GM19468 (cell line): ENCODE measurements around the gene MAK.
A peak's percentile ranks its signal among the peaks of the same experiment; 100 is the strongest.
"Not testable (repeated sequence)": the region's sequence is repeated elsewhere in the genome, so short reads cannot be mapped to it uniquely, and the experiment has no call there.

Experiments
- ATAC-seq: cut with Tn5 transposase; IDR thresholded peaks from one replicate; pipeline ENCODE4 v1.9.1; 2021; ENCODE audit warnings: mild to moderate bottlenecking, moderate library complexity, moderate number of reproducible peaks; ENCODE audit not compliant: unreplicated experiment; ENCODE audit errors: extremely low read depth

MAK gene

DNA sequence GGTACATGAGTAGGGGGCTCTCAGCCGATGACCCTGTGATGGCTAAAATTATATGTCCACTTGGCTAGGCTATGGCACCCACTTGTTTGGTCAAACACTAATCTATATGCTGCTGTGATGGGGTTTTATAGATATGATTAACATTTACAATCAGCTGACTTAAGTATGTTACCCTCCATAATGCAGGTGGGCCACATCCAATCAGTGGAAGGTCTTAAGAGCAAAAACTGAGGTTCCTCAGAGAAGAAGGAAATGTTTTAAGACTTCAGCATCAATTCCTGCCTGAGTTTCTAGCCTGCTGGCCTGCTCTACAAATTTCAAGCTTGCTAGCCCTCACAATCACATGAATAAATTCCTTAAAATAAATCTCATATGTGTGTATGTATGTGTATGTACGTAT, 18.9 kb upstream of the MAK start:
- ATAC-seq = no peak

- ATAC-seq = no peak
Measured at GRCh38 chr6:10854922-10855632, 16.7 kb upstream of the MAK start.

DNA sequence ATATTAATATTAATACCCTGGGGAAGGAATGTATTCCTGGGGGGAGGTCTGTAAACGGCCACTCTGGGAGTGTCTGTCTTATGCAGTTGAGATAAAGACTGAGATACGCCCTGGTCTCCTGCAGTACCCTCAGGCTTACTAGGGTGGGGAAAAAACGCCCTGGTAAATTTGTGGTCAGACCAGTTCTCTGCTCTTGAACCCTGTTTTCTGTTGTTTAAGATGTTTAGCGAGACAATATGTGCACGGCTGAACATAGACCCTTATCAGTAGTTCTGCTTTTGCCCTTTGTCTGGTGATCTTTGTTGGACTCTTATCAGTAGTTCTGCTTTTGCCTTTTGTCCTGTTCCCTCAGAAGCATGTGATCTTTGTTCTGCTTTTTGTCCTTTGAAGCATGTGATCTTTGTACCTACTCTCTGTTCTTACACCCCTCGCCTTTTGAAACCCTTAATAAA, 15.5 kb upstream of the MAK start:
- ATAC-seq = not testable (repeated sequence)

DNA sequence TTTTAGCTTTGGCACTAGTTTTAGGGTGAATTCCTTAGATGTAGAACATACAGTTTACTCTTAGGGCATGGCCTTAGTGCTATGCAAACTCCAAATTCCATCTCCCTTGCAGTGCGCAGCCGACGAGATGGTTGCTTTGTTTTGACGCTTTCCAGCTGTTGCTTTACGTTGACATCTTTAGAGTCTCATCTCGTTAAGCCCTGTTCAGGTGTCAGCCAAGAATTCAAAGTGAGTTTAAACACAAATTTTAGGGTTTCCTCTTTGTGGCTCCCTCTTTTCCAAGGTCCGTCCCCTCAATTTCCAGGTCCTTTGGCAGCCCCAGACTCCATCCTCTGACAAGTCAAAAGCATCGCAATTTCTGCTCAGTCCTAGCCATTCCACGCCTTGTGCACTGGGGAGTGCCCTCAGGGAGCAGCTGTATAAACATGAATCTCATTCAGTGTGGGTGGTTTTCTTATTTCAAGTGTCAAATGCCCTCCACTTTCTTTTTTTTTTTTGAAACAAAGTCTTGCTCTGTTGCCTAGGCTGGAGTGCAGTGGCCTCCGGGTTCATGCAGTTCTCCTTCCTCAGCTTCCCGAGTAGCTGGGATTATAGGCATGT, 14.1 kb upstream of the MAK start:
- no peak for ATAC-seq

DNA sequence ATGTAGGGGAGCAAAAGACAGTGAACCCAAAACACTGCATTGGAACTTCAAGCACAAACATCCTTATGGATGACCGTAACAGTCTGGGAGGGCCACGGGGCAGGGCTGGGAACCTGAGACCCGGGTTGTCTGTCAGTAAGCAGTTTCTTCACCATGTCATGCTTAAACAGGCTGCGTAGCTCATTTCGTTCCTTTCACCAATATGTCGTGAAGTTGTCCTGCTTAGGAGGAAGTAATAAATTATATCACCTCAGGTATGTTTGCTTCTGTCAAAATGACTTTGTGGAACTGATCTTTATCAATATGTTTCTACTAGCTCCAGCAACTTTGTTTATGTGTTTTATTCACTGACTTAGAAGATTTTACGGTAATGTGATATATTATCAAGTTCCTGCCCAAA, 12.4 kb upstream of the MAK start:
- no peak for ATAC-seq

GRCh38 chr6:10849901-10850300, 11.6 kb upstream of the MAK start:
- ATAC-seq = no peak

GRCh38 chr6:10847684-10848083, 9.3 kb upstream of the MAK start:
- no peak for ATAC-seq

DNA sequence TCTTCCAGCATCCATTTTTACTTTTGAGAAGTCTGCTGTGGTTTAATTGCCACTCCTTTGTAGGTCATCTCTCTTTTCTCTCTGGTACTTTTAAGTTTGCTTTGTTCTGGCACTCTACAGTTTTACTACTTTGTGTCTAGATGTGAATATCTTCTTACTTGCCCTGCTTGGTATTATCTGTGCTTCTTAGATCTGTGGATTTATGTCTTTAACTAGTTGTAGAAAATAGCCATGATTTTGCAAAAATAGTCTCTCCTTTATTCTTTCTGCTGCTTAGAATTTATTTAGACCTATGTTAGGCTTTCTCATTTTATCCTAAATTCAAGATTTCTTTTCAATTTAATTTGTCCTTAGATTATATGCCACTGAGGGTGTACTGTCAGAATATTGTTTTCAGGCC, 5.2 kb upstream of the MAK start:
- ATAC-seq = no peak

DNA sequence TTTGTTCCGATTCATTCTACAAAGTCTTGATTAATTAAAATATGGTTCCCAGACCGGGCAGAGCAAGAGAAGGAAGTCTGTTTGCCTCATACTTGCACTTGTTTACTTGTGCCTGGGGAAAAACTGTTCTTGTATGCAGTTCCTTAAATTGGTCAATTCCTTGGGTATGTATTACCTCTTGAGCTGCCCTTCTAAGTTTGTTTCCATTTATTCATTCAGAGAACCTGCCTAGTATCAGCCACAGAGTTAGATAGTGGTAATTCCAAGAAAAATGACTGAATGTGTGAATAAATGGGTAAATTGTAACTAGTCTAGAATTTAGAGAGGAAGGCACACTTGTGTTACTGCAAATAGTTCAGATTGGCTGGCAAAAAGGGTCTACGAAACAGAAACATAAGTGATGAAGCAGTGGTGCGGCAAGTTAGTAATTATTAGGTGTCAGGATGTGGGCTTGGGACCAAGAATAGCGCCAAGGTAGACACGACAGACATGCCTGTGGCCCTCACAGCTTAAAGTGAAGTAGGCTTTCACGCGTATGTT, 525 bp upstream of the MAK start:
- ATAC-seq = peak; percentile 58

DNA sequence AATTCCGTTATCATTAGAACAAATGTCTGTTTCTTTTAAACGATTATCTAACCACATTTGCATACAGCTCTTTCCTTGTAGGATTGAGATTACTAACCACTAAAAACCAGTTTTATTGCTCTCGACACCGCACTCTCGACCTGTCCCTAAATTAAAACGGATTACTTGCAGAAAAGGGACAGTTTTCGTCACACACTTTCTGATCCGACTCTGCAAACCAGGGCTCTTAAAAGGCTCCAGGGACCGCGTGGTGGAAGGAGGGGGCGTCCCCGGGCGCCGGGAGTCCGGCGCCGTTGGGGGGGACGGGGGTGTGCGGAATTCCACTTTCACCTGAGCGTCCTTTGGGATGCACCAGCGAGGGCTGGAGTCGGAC, 731 bp downstream of the MAK start:
- ATAC-seq = no peak

DNA sequence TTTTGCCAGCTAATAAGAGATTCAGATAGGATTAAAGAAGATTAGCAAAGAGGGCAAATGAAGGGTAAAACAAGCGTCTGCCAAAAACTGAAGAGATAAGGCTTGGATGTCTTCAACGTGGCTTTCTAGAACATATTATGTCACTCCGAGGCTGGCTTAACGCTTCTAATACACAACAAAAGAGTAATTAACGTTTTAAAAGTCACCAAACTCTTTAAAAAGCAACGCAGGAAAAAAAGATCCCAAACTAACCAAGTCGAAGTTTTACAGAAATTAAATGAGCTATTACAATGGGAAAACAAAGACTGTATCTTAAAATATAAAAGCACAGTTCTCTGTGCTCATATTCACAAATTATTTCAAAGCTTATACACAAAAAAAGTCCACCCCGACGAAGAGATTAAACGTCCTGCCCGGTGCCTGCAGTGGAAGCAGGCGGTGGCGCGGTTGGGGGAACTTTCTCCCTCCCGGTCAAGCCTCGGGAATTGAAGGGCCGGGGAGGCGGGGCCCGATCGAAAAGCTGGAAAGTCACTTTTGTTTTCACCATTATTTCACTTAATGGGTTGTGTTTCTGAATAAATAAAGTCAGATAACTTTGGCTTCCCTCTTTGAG, 1.2 kb downstream of the MAK start:
- ATAC-seq = no peak

DNA sequence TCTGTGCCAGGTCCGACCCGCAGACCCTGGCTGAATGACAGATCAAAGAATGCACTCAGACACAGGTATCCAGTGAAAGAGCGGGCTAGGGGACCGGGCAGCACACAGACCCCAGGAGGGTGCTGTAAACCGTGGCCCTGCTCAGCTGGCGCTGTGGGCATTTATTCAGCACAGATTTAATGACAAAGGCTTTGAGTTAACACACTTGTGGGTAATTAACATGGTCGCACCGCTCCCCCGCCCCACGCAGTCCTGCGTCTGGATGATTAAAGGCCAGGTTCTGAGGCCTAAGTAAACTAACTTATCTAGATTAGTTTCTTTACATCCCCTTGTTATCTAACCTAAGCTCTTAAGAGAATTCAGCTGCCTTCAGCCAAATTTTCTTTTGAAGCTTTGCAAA, 3.5 kb downstream of the MAK start:
- ATAC-seq = no peak

DNA sequence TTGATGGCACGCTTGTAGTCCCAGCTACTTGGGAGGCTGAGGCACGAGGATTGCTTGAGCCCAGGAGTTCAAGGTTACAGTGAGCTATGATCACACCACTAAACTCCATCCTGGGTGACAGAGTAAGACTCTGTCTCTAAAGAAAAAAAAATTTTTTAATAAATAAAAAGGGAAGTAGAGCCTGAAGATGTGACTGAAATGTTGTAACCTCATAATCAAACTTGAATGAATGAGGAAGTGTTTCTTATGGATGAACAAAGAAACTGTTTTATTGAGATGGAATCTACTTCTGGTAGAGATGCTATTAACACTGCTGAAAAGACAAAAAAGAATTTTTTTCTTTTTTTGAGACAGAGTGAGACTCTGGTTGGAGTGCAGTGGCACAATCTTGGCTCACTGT, 6.7 kb downstream of the MAK start:
- ATAC-seq = no peak

DNA sequence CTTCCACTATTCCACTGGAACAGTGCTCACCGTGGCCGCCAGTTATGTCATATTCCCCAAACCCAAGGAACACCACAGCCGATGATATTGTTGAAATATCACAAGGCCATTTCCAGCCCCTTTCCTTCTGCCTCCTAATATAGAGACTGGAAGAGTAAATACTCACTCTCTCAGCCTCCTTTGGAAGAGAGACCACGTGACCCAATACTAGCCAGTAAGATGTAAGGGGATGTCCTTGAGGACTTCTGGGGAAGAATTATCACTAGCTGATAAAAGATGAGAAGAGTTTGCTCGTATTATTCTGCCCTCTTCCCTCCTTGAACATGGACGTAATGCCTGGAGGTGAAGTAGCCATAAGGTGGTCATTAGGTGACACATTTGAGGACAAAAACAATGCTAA, 13.5 kb downstream of the MAK start:
- ATAC-seq = no peak

GRCh38 chr6:10824297-10824696, 14.0 kb downstream of the MAK start:
- no peak for ATAC-seq

DNA sequence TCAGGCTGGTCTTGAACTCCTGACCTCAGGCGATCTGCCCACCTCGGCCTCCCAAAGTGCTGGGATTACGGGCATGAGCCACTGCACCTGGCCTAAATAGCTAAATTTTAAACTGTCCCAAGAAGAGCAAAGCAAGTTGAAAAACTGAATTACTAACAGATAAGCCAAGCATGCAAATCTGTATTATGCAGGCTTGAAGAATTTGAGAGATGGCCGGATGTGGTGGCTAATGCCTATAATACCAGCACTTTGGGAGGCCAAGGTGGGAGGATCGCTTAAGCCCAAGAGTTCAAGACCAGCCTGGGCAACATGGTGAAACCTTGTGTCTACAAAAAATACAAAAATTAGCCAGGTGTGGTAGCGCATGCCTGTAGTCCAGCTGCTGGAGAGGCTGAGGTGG, 24.2 kb downstream of the MAK start:
- not testable (repeated sequence) for ATAC-seq

DNA sequence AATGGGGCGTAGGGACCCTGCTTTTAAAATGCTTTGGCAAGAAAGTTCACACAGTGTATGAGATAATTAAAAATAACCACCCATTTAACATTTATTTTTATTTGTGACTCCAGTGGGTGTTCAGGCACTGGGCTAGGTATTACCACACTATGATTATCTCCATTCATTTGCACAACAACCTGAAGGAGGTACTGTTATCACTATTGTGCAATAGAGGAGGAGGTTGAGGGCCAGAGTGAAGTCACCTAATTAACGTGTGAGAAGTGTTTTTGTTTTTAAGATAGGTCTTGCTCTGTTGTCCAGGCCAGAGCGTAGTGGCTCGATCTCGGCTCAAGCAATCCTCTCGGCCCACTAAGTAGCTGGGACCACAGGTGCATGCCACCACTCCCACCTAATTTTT, 29.2 kb downstream of the MAK start:
- ATAC-seq = no peak

GRCh38 chr6:10808376-10808775, 30.0 kb downstream of the MAK start:
- no peak for ATAC-seq

GRCh38 chr6:10801224-10801848, 37.0 kb downstream of the MAK start:
- ATAC-seq = peak; percentile 84

DNA sequence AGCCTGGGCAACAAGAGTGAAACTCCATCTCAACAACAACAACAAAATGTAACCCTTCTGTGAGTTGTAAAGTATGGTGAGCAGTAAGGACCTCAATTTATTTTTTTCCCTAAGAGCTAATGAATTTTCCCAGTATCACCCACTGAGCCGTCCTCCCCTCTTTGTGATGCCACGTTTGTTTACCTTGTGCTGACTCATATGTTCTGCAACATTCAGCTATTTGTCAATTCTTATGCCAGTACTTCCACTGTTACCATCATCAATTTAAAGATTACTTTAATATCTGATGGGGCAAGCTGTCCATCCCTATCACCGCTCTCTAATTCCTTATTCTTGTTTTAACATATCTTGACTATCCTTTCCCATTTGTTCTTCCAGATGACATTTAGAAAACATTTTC, 37.5 kb downstream of the MAK start:
- no peak for ATAC-seq

DNA sequence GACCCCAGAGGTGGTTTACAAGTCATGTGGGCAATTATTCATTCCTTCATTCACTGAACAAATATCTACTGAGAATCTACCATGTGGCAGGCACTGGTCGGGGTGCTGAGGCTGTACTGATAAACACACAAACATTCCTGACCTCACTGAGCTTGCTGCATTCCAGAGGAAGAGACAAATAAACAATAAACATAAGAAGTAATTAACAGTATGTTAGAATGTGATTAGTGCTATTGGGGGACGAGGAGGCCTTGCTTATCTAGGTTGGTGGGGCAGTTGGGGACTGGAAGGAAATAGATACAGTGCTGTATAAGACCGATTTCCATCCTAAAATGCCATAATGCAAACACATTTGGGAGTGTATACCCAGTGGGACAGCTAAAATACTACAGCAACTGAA, 44.1 kb downstream of the MAK start:
- ATAC-seq = no peak
